Liver (tissue), 9 donors: ENCODE data around the gene TMEM87A. TPM values are rescaled to one million over a fixed set of nuclear protein-coding genes. Genes with fewer than 3 reads are reported as not detected.

Experiments used
- DNase-seq: peaks from one replicate; pipeline ENCODE4 v3.0.0-alpha.2; 2017; ENCODE audit warnings: low spot score
- H3K27ac ChIP-seq, 2 donors: one replicate each; pipeline ENCODE4 v1.7.0; 2013; ENCODE audit warnings: inconsistent platforms in 2 of 2, low read length in 2 of 2, control low read depth in 1 of 2, low read depth in 1 of 2, mild to moderate bottlenecking in 1 of 2
- H3K27me3 ChIP-seq, 4 donors: one replicate each; pipeline versions ENCODE4 v1.6.1 to v1.7.0; 2013; ENCODE audit warnings: low read length in 3 of 4, inconsistent platforms in 1 of 4, mild to moderate bottlenecking in 1 of 4, moderate library complexity in 1 of 4; ENCODE audit not compliant: control insufficient read depth in 4 of 4, insufficient read depth in 4 of 4
- H3K36me3 ChIP-seq, 4 donors: one replicate each; pipeline versions ENCODE4 v1.6.1 to v1.7.0; 2013; ENCODE audit warnings: low read length in 3 of 4, mild to moderate bottlenecking in 3 of 4, low read depth in 1 of 4, moderate library complexity in 1 of 4; ENCODE audit not compliant: control insufficient read depth in 4 of 4, insufficient read depth in 3 of 4
- H3K4me1 ChIP-seq, 4 donors: one replicate each; pipeline versions ENCODE4 v1.6.1 to v1.7.0; 2013; ENCODE audit warnings: low read length in 3 of 4, mild to moderate bottlenecking in 3 of 4, moderate library complexity in 1 of 4; ENCODE audit not compliant: control insufficient read depth in 4 of 4, insufficient read depth in 4 of 4
- H3K4me3 ChIP-seq, 3 donors: one replicate each; pipeline versions ENCODE4 v1.6.1 to v1.7.0; 2013; ENCODE audit warnings: low read length in 3 of 3, control low read depth in 1 of 3, low read depth in 1 of 3, mild to moderate bottlenecking in 1 of 3
- H3K9ac ChIP-seq, 2 donors: one replicate each; pipeline ENCODE4 v1.7.0; 2013; ENCODE audit warnings: low read length in 2 of 2, mild to moderate bottlenecking in 2 of 2, moderate library complexity in 2 of 2, control low read depth in 1 of 2, low read depth in 1 of 2
- H3K9me3 ChIP-seq, 4 donors: one replicate each; pipeline versions ENCODE4 v1.6.1 to v1.7.0; 2013; ENCODE audit warnings: low read length in 3 of 4; ENCODE audit not compliant: control insufficient read depth in 4 of 4
- ATF3 ChIP-seq: IDR thresholded peaks from 2 replicates; pipeline ENCODE4 v1.6.1; 2016; ENCODE audit warnings: antibody characterized with exemption
- EGR1 ChIP-seq, 2 donors: IDR thresholded peaks; 2 replicates each; pipeline ENCODE4 v1.6.1; 2016 to 2018; ENCODE audit warnings: antibody characterized with exemption in 2 of 2, low read depth in 2 of 2
- FOXA1 ChIP-seq: IDR thresholded peaks from 2 replicates; pipeline ENCODE4 v1.6.1; 2016; ENCODE audit warnings: antibody characterized with exemption
- FOXA2 ChIP-seq: IDR thresholded peaks from 2 replicates; pipeline ENCODE4 v1.6.1; 2016; ENCODE audit warnings: antibody characterized with exemption
- GABPA ChIP-seq, 2 donors: IDR thresholded peaks in 1 of 2; conservative IDR thresholded peaks in 1 of 2; 2 replicates each; pipeline ENCODE4 v1.6.1; 2016; ENCODE audit warnings: antibody characterized with exemption in 2 of 2, mild to moderate bottlenecking in 1 of 2, moderate library complexity in 1 of 2
- HNF4A ChIP-seq, 2 donors: conservative IDR thresholded peaks; 2 replicates each; pipeline ENCODE4 v1.6.1; 2016; ENCODE audit warnings: antibody characterized with exemption in 2 of 2, mild to moderate bottlenecking in 2 of 2
- HNF4G ChIP-seq: IDR thresholded peaks from 2 replicates; pipeline ENCODE4 v1.6.1; 2016; ENCODE audit warnings: antibody characterized with exemption
- JUND ChIP-seq, 2 donors: IDR thresholded peaks; 2 replicates each; pipeline ENCODE4 v1.6.1; 2016; ENCODE audit warnings: antibody characterized with exemption in 2 of 2
- NR2F2 ChIP-seq: IDR thresholded peaks from 2 replicates; pipeline ENCODE4 v1.6.1; 2016; ENCODE audit warnings: antibody characterized with exemption
- RAD21 ChIP-seq, 2 donors: IDR thresholded peaks; 2 replicates each; pipeline ENCODE4 v1.6.1; 2016; ENCODE audit warnings: antibody characterized with exemption in 2 of 2, mild to moderate bottlenecking in 2 of 2
- REST ChIP-seq: IDR thresholded peaks from 2 replicates; pipeline ENCODE4 v1.6.1; 2016; ENCODE audit warnings: antibody characterized with exemption, mild to moderate bottlenecking
- RXRA ChIP-seq, 2 donors: IDR thresholded peaks; 2 replicates each; pipeline ENCODE4 v1.6.1; 2017 to 2018; ENCODE audit warnings: antibody characterized with exemption in 2 of 2, mild to moderate bottlenecking in 1 of 2
- SP1 ChIP-seq: IDR thresholded peaks from 2 replicates; pipeline ENCODE4 v1.6.1; 2018; ENCODE audit warnings: antibody characterized with exemption, mild to moderate bottlenecking
- TAF1 ChIP-seq: conservative IDR thresholded peaks from 2 replicates; pipeline ENCODE4 v1.6.1; 2016; ENCODE audit warnings: antibody characterized with exemption, mild to moderate bottlenecking
- YY1 ChIP-seq: IDR thresholded peaks from 2 replicates; pipeline ENCODE4 v1.6.1; 2016; ENCODE audit warnings: antibody characterized with exemption, mild to moderate bottlenecking
- WGBS: extraction: QIAGEN DNeasy Blood & Tissue Kit; methylation state at CpG from one replicate; pipeline ENCODE4 v1.1.7; 2013; 5-methylcytosine and 5-hydroxymethylcytosine counted together
- polyA plus RNA-seq, 2 donors: library from polyadenylated mRNA; stranded (reverse) in 1 of 2; unstranded in 1 of 2; fragments of 200-250 nt in 1 of 2; fragments of >200 nt in 1 of 2; fragmentation: Nextera tagmentation in 1 of 2; extraction: Ambion mirVana in 1 of 2; gene quantifications; one replicate each; pipeline versions ENCODE4 v1.2.1 to v1.2.3, GENCODE V29; 2013 to 2015
- total RNA-seq, 2 donors: library from RNA; depleted of rRNA; stranded (reverse); fragments of >200 nt; gene quantifications; one replicate each; pipeline ENCODE4 v1.2.3, GENCODE V29; 2014
- TF ChIP-seq, protein P1 (sequence below): IDR thresholded peaks from 2 replicates; pipeline ENCODE4 v1.6.1; 2016; ENCODE audit warnings: antibody characterized with exemption
- TF ChIP-seq, protein P2 (sequence below): IDR thresholded peaks from 2 replicates; pipeline ENCODE4 v1.6.1; 2016; ENCODE audit warnings: antibody characterized with exemption
- TF ChIP-seq, protein P3 (sequence below): fragments of 150-350 bp; IDR thresholded peaks from 2 replicates; pipeline ENCODE4 v1.5.1; 2017; ENCODE audit warnings: improper control_type of control experiment, low read depth, low read length; ENCODE audit not compliant: missing input control
- donor health status: healthy.
- donor health status: healthy.
- donor health status: healthy.
- donor health status: healthy.
- donor health status: healthy.

Gene TMEM87A
- total and polyA plus RNA-seq, 4 donors: 9.2 to 27.3 (median 21.8) TPM

DNA sequence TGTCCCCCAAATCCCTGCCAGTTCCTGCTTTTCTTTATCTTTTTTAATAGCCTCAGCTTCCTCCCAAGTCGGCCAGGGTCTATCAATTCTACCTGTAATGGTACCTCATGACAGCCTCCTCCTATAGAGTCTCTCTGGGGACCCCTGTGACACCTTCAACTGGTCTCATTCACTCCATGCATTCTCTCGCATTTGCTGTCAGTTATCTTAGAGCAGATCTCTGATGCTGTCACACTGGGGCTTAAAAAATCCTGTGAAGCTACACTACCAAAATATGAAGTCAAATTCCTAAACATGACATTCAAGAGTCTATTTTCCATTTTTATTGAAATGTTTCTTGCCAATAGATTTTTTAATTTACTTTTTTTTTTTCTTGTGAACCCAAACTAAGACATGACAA lies 70.6 kb downstream of the TMEM87A start:
- Histone ChIP-seq H3K4me1 (peaks cover 2 to 14% (median 11%) of the 10 kb centered on the region in 4 donors), H3K36me3 (peaks cover 3 to 19% (median 6%) of the 10 kb centered on the region in 4 donors), H3K9me3 (no peaks in the 10 kb centered on the region), H3K9ac (no peak overlapping the region), H3K4me3 (no peak overlapping the region), H3K27ac (no peak overlapping the region), H3K27me3 (no peaks in the 10 kb centered on the region)
- DNase-seq: no peak
- TF ChIP-seq YY1 (no peak), HNF4A (conservative IDR thresholded peaks at IDR 0.05) (no peak), GABPA (IDR thresholded peaks at IDR 0.05 in 1 of 2, conservative IDR thresholded peaks at IDR 0.05 in 1 of 2) (no peak), ATF3 (no peak), JUND (IDR thresholded peaks at IDR 0.05) (no peak), NR2F2 (no peak), RXRA (IDR thresholded peaks at IDR 0.05) (no peak), FOXA2 (no peak), FOXA1 (no peak), EGR1 (IDR thresholded peaks at IDR 0.05; ENCODE audit: low read depth in 2 of 2) (no peak), HNF4G (no peak), RAD21 (IDR thresholded peaks at IDR 0.05) (no peak), SP1 (no peak), REST (no peak), TAF1 (no peak)
- TF ChIP-seq, protein P1, sequence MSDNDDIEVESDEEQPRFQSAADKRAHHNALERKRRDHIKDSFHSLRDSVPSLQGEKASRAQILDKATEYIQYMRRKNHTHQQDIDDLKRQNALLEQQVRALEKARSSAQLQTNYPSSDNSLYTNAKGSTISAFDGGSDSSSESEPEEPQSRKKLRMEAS: no peak
- TF ChIP-seq, protein P2, sequence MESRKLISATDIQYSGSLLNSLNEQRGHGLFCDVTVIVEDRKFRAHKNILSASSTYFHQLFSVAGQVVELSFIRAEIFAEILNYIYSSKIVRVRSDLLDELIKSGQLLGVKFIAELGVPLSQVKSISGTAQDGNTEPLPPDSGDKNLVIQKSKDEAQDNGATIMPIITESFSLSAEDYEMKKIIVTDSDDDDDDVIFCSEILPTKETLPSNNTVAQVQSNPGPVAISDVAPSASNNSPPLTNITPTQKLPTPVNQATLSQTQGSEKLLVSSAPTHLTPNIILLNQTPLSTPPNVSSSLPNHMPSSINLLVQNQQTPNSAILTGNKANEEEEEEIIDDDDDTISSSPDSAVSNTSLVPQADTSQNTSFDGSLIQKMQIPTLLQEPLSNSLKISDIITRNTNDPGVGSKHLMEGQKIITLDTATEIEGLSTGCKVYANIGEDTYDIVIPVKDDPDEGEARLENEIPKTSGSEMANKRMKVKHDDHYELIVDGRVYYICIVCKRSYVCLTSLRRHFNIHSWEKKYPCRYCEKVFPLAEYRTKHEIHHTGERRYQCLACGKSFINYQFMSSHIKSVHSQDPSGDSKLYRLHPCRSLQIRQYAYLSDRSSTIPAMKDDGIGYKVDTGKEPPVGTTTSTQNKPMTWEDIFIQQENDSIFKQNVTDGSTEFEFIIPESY: no peak
- TF ChIP-seq, protein P3, sequence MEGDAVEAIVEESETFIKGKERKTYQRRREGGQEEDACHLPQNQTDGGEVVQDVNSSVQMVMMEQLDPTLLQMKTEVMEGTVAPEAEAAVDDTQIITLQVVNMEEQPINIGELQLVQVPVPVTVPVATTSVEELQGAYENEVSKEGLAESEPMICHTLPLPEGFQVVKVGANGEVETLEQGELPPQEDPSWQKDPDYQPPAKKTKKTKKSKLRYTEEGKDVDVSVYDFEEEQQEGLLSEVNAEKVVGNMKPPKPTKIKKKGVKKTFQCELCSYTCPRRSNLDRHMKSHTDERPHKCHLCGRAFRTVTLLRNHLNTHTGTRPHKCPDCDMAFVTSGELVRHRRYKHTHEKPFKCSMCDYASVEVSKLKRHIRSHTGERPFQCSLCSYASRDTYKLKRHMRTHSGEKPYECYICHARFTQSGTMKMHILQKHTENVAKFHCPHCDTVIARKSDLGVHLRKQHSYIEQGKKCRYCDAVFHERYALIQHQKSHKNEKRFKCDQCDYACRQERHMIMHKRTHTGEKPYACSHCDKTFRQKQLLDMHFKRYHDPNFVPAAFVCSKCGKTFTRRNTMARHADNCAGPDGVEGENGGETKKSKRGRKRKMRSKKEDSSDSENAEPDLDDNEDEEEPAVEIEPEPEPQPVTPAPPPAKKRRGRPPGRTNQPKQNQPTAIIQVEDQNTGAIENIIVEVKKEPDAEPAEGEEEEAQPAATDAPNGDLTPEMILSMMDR: no peak
- WGBS: 77% methylated on average over 2 of the region's 2 CpGs
